GM21528 (cell line): ENCODE results near the gene CCM2.

ENCODE experiments used
- ATAC-seq: cut with Tn5 transposase; IDR thresholded peaks from one replicate; pipeline ENCODE4 v1.9.1; 2021; ENCODE audit warnings: mild to moderate bottlenecking, moderate library complexity; ENCODE audit not compliant: unreplicated experiment, low FRiP score

The CCM2 gene

DNA sequence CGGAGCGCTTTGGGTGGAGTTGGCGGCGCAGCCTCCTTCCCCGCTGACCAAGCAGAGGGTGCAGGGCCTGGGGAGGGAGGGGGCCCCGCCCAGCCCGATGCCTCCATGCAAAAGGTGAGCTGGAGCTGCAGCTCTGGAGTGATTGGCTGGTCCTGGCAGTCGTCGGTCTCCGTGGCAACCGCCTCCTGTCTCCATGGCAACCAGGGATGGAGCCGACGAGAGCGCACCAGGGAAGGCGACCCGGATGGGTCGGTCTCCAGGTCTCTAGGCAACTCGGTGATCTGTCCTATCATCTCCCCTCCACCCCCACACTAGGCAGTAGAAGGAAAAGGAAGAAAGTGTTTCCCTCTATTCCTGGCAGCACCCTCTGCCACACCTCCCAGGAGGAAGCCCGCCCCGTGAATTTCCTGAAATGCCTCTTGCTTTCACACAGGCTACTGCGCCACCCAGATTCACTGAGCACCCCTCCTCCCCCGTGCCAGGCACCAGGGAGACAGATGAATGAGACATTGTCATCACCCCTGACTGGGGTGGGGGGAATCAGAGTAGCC is 89.4 kb downstream of the CCM2 start:
- ATAC-seq, result no peak

GRCh38 chr7:45092100-45092930 is 92.3 kb downstream of the CCM2 start:
- ATAC-seq, result no peak

DNA sequence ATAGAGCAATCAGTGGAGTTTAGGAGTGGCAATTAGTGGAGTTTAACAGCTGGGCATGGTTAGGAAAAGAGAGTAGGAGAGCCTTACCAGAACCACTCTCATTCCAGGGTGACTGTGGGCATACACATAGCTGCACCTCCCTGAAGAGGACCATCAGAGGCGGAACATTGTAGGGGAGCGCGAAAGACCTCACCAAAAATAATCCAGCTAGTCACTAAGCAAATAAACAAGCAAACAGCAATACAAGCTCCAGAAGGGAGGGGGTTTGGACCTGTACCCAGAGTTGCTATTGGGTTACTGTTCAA is 92.9 kb downstream of the CCM2 start:
- no peak for ATAC-seq

- no peak for ATAC-seq
Measured at GRCh38 chr7:45098983-45099839, 99.2 kb downstream of the CCM2 start.

DNA sequence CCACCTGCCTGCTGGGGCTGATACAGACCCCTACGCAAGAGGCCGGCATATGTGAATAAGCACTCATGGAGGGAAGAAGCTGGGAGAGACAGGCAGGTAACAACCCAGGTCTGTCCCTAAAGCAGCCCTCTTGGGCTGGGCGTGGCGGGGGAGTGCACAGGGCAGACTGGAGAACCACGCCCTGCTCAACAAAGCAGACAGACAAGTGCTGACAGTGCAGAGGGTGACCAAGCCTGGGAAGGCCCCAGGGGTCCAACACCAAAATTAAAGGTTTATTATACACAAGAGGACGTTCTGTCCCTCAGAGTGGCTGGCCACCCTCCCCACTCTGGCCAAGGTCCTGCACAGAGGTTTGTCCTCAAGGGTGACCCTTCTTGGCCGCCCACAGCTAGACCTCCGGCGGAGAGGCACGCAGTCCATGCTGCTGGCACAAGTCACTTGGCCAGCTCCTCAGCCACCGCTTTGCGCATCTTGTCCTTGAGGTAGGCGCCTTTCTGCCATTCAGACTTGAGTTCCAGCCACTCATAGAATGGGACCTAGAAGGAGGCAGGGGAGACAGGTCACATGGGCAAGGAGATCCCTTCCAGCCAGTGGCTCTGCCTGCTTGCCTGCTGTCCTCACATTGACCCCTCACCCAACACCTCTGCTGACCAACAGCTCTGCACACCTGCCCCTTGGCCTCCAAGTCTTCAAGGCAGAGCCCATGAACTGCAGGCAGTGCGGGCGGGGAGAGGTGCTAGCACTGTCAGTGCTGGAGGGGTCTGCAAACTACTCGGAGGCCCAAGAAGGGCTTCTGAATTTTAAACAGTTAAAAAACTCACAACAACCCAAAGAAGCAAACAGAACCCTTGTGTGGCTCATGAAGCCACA is 100.1 kb downstream of the CCM2 start:
- ATAC-seq, result no peak

GRCh38 chr7:45100761-45101480 is 100.9 kb downstream of the CCM2 start:
- no peak for ATAC-seq

DNA sequence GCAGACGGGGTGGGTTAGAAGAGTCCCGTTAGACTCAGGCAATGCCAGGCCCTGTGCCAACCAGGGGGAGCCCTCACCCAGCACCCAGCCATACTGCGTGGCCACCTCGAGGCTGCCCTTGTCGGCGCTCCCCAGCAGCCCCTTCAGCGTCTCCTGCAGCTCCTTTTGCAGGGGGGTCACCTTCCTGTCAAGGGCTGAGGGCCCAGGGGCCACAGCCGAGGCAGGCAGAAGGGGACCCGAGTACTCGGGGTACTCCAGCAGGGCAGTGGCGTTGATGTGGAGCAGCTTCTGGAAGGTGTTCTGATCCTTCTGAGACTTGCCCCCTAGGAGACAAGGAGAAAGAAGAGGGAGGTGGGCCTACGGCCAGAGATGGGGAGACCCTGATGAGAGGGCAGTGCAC is 101.7 kb downstream of the CCM2 start:
- no peak for ATAC-seq

DNA sequence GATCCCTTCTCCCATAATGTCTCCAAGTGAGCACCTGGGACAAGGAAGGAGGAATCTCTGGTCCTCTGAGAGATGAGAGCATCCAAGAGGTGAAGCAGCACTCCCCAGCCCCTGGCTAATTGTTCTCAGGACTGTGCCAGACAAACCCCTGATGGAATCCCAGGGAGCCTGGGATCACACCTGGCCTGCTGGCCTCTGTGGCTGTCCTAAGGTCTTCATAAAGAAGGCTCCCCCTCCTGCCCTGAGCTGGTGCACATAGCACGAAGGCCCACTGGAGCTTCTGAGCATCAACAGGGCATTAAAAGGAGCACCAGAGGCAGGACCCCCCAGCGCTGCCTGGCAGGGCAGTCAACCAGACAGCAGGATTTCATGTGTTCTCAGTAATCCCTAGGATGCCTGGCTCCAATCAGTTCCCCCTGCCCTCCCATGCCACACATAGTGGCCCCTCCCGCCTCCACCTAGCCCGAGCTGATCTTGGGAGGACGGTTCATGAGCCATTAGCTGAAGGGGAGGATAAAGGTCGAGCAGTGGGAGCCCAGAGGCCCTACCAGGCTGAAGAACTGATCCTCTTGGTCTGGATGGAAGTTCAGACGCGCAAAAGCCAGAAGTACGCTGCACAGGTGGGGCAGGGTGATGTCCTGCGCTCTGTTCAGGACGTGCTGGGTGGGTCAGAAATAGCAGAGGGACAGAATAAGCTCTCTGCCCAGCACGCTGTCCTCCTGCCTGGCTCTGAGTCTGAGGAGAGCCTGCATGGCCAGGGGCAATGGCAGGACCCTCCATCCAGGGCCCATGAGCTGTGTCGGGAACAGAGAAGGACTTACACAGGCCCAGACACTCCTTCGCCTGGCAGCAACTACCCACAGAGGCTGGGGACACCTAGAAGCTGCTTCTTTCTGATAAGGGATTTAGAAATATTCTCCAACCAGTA is 103.0 kb downstream of the CCM2 start:
- ATAC-seq, result no peak

DNA sequence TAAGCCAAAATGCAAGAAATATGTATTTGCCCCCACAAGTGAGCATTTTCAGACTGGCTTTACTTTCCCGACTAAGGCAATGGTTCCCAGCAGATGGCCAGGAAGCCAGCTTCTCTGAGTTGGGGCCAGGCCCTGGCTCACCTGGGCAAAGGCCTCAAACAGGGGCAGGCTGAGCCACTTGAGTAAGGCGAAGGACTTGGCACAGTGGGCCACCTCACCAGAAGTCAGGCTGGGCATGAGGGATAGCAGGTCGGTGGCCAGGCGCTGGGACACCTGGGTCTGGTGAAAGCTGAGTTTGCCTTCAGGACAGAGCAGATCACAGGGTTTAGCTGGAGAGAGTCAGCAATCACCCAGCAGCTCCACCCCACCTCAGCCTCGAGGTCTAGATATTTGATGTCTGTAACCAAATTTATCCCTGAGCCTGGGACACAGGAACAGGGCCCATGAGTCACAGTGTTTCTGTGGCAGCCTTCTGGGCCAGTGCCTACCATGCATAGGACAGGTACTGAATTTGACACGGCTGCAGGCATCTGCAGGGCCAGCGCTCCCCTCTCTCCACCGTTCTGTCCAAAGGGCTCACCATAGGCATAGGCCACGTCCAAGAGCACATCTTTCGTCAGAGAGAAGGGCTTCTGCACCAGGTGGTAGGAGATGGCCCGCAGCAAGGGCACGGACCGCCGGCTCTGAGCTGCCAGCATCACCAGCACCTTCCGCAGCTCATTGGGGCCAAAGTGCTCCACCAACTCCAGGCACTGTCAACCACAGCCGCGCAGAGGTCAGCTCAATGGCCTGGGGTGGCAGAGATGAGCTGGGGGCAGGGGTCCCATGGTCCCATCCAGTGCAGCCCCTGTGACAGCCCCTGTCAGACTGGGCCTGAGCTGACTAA is 104.2 kb downstream of the CCM2 start:
- ATAC-seq, result no peak

DNA sequence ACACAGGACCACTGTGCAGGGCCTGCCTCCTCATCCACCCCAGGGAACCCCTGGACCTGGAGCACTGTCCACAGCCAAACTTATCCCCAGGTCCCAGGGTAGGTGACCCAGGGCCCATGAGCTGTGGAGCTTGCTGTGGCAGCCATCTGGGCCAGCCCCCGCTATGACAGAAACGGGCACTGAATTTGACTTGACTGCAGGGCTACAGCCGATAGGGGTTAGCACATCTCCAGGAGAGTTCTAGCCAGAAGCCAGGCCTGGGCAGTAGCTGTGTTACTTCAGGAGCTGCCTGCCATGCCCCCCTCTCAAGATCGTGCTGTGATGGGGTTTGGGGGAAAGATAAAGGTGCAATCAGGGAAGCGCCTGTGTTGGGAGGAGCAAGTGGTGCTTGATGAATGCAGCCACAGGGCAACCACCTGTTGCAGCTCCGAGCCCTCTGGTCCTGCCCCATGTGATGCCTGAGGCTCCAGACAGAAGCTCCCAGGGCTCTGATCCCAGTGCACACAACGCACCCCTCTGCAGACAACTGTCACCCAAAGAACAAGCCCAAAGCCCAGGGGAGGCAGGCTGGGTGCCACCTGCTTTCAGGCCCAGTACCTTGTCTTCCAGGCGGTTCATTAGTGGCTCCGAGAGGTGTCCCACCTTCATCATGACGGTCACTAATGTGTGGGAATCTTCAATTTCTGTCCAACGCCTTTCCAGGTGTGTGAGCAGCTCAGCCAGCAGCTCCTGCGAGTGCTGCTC is 105.0 kb downstream of the CCM2 start:
- no peak for ATAC-seq

- ATAC-seq, result no peak
Measured at GRCh38 chr7:45105588-45106188, 105.7 kb downstream of the CCM2 start.

GRCh38 chr7:45106820-45107219 is 106.8 kb downstream of the CCM2 start:
- no peak for ATAC-seq

DNA sequence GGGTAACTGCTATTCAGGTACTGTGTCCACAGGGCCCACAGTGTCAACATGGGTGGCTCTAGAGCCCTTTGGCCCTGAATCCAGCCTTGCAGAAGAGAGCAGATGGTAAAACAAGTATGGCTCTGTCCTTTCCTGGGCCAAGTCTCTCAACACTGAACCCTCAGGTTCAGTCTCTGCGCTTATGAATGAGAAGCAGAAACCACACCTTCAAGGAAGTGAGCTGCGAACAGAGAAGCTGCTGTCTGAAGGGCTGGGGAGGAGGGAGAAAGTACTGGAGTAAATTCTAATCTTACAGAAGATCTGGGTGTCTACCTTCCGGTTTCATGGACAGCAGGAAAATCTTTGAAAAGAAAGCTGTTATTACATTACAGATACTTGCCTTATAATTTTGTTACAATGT is 107.4 kb downstream of the CCM2 start:
- no peak for ATAC-seq

DNA sequence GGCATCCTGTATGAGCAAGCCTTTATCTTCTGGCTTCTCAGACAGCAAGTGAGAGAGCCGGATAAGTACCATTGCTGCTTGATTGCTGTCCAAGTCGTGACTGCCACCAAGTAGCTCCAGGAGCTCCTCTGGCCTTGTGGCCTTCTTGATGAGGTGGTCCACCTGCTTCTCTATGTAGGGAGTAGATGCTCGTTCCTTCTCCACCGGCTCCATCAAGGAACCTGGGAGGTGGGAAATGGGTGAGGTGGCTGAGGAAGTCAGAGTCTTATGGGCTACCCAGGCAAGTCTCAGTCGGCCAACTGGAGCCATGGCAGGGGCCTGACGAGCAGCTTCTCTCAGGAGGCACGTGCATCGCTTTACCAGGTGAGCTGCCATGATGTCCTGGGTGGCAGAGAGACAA is 108.9 kb downstream of the CCM2 start:
- ATAC-seq, result no peak

DNA sequence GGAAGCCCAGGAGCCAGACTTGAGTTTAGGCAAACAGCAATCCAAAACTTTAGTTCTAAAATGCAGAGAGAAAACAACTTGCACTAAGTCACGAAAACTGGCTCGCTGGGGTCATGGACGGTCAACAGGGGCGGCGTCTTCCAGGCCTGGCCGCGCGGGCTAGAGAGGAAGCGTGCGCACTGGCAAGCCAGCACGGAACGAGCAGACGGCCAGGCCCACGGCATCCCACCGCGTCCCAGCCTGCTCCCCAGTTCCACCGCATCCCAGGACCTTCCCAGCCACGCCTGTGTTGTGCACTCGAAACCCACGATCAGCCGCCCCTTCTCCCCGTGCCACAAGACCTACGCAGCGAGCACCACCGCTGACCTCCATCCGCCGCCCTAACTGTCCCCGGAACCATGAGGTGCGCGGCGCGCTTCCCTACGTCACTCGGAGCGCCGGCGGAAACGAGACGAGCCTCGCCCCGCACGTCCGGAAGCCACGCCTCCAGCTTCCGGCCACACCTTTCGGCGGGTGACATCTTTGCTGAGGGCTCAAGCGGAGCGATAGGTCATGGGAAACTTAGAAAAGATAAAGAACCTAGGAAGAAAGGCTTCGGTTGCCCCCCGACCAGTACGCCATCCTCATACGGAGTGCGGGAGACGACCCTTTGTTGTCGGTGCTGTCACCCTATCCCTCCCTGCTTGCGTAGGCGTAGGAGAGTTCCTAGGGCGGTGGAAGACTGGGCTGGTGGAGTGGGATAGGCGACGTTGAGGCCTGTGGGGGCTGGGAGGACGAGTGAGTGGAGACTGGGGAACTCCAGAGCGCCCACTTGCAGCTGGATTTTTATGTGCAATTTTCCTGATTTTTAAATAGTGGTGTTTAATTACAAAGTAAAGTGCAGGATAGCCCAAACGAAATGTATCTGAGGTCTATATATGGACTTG is 111.6 kb downstream of the CCM2 start, which contains the start of gene TBRG4:
Gene TBRG4, minus strand, starts transcription at position 400 of the 926 bp plus-strand sequence. CDS start 2,460 bp downstream, outside the sequence.
- peak; percentile 93 for ATAC-seq

DNA sequence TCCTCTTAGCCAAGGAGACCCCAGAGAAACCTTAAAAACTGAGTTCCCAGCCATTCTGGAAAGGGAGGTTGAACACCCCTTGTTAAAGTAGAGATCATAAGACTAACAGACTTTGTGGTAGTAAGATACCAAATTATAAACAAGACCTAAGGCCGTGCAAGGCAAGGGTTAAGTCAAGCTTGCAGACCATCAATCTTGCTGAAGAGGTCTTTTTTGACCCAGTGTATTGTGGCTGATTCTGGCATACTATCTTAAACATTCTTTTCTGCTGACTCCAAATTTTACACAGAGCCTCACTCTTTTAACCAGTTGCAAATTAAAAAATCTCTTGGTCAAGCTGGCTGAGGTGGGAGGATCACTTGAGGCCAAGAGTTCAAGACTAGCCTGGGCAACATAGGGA is 112.6 kb downstream of the CCM2 start:
- ATAC-seq, result no peak
